Muscle of leg (tissue), 11 donors: ENCODE measurements around the gene RASGRF1. TPM values are rescaled to one million over a fixed set of nuclear protein-coding genes. Genes with fewer than 3 reads are reported as not detected.

Experiments used
- DNase-seq: peaks from one replicate; pipeline ENCODE4 v3.0.0; 2013
- H3K27ac ChIP-seq: one replicate; pipeline ENCODE4 v1.5.1; 2013; ENCODE audit warnings: mild to moderate bottlenecking, low read length, control low read depth
- H3K27me3 ChIP-seq: one replicate; pipeline ENCODE4 v1.6.1; 2013; ENCODE audit warnings: low read length; ENCODE audit not compliant: control insufficient read depth, insufficient read depth
- H3K36me3 ChIP-seq: one replicate; pipeline ENCODE4 v1.6.1; 2013; ENCODE audit warnings: low read length; ENCODE audit not compliant: control insufficient read depth, insufficient read depth
- H3K4me1 ChIP-seq: one replicate; pipeline ENCODE4 v1.6.1; 2013; ENCODE audit warnings: low read length; ENCODE audit not compliant: control insufficient read depth, insufficient read depth
- H3K4me3 ChIP-seq: one replicate; pipeline ENCODE4 v1.5.1; 2013; ENCODE audit warnings: low read length, control low read depth
- H3K9me3 ChIP-seq: replicated peaks from 2 replicates; pipeline ENCODE4 v1.6.1; 2013; ENCODE audit warnings: low read depth, low read length; ENCODE audit not compliant: control insufficient read depth
- whole genome bisulfite sequencing: methylation state at CpG from one replicate; pipeline ENCODE4 v1.1.5; 2013; ENCODE audit warnings: missing lambda C conversion rate; ENCODE audit not compliant: insufficient coverage; 5-methylcytosine and 5-hydroxymethylcytosine counted together
- polyA plus RNA-seq, 8 donors: library from polyadenylated mRNA; unstranded; fragments of 120-200 nt; gene quantifications; one replicate each; pipeline versions ENCODE4 v1.2.1 to v1.2.3, GENCODE V29; 2013; ENCODE audit warnings: inconsistent platforms in 1 of 8, low replicate concordance in 1 of 8; ENCODE audit not compliant: insufficient read length in 8 of 8, insufficient read depth in 1 of 8
- total RNA-seq: library from RNA; stranded (reverse); fragments of 120-200 nt; gene quantifications from one replicate; pipeline ENCODE4 v1.2.4, GENCODE V29; 2013

The RASGRF1 gene
- total and polyA plus RNA-seq, 9 donors: 0.08 to 0.93 (median 0.16) TPM

- H3K27ac ChIP-seq: no peak overlapping the region
- H3K4me1 ChIP-seq: no peaks in the 10 kb centered on the region
- peak; percentile 22 for DNase-seq
- WGBS: 55% methylated on average over 5 of the region's 14 CpGs
- no peaks in the 10 kb centered on the region for H3K9me3 ChIP-seq
- H3K27me3 ChIP-seq: peaks cover 52% of the 10 kb centered on the region
- H3K36me3 ChIP-seq: no peaks in the 10 kb centered on the region
- H3K4me3 ChIP-seq: no peak overlapping the region
Observed at GRCh38 chr15:79084308-79084968, 6.1 kb downstream of the RASGRF1 start.

GRCh38 chr15:79083154-79083553 is 7.4 kb downstream of the RASGRF1 start:
- H3K4me1 ChIP-seq: no peaks in the 10 kb centered on the region
- DNase-seq: no peak

DNA sequence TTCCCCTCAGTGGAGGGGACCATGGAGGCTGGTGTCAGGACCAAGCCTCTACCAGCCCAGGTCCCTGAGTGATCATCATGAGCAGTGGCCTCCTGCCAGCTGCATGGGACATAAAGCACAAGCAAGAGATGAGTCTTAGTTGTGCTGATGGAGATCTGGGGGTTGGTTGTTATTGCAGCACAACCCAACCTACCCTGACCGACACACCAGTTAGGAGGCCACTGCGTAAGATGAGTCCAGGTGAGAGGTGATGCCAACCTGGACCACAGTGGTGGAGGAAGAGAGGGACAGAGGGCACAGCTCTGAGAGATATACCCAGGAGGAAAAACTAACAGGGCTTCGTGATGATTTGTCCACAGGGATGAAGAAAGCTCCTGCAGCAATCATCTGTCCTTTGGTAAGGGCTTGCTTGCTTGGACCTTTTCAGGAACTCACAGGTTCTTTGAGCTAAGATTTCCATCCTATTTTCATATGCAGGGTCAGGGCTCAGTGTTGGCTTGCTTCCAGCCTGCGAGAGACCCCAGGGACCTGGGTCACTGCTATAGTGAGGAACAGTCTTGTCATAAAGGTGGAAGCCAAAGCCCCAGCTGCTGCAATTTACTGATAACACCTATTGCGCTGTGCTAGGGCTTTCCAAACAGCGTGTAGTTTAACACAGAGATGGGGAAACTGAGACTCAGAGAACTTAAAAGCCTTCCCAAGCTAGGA is 8.1 kb downstream of the RASGRF1 start:
- no peak overlapping the region for H3K4me3 ChIP-seq
- no peaks in the 10 kb centered on the region for H3K9me3 ChIP-seq
- peaks cover 36% of the 10 kb centered on the region for H3K27me3 ChIP-seq
- WGBS: 75% methylated on average over 6 of the region's 6 CpGs
- no peaks in the 10 kb centered on the region for H3K36me3 ChIP-seq
- no peaks in the 10 kb centered on the region for H3K4me1 ChIP-seq
- no peak for DNase-seq
- H3K27ac ChIP-seq: no peak overlapping the region

More at GRCh38 chr15:79083154-79083553, 7.4 kb downstream of the RASGRF1 start:
- H3K27me3 ChIP-seq: peaks cover 39% of the 10 kb centered on the region
- H3K27ac ChIP-seq: no peak overlapping the region
- no peak overlapping the region for H3K4me3 ChIP-seq
- WGBS: 62% methylated on average over 9 of the region's 14 CpGs
- H3K9me3 ChIP-seq: no peaks in the 10 kb centered on the region
- no peaks in the 10 kb centered on the region for H3K36me3 ChIP-seq

- DNase-seq: no peak
- peaks cover 6% of the 10 kb centered on the region for H3K27me3 ChIP-seq
- no peak overlapping the region for H3K27ac ChIP-seq
- no peaks in the 10 kb centered on the region for H3K9me3 ChIP-seq
- no peaks in the 10 kb centered on the region for H3K4me1 ChIP-seq
- no peak overlapping the region for H3K4me3 ChIP-seq
- WGBS: 34% methylated on average over 4 of the region's 11 CpGs
- H3K36me3 ChIP-seq: no peaks in the 10 kb centered on the region
Observed at GRCh38 chr15:79078763-79079410, 11.7 kb downstream of the RASGRF1 start.

DNA sequence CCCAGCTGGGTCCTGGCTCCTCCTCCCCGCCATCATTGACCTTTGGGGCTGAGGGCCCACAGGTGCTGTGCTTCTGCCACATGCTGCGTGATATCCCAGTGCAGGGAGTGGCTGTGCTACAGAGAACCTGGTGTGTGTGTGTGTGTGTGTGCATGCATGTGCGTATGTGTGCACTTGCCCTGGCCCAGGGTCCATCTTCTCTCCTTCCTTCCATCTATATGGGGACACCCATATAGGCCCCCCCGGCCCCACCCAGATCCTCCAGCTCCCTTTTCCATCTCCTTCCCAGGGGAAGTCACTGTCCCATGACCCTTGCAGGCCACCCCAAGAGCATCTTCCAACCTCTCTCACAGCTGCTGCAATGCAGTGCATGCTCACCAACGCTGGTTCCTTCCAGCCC is 12.6 kb downstream of the RASGRF1 start:
- no peak overlapping the region for H3K27ac ChIP-seq
- H3K27me3 ChIP-seq: peaks cover 4% of the 10 kb centered on the region
- no peaks in the 10 kb centered on the region for H3K4me1 ChIP-seq
- H3K4me3 ChIP-seq: no peak overlapping the region
- 95% methylated on average over 2 of the region's 5 CpGs for WGBS
- no peak for DNase-seq
- H3K36me3 ChIP-seq: no peaks in the 10 kb centered on the region
- H3K9me3 ChIP-seq: no peaks in the 10 kb centered on the region

DNA sequence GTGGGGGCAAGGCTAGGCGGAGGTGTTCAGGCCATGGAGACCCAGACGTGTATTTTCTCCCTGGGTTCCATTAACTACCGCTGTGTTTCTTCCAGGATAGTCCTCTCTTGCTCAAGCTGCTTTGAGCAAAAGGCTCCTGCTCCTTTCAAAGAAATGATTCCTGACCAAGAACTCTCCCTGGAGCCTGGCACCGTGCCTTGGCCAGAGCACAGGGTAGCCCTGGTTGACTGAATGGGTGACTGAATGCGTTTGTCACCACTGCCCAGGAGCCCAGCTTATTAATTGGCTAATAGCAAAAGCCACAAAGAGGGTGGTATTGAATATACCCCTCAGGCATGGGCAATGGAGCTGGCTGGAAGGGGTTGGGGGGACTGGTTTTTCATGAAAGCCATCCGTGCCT is 13.9 kb downstream of the RASGRF1 start:
- Histone ChIP-seq H3K9me3 (no peaks in the 10 kb centered on the region), H3K36me3 (no peaks in the 10 kb centered on the region), H3K27me3 (no peaks in the 10 kb centered on the region), H3K4me3 (no peak overlapping the region), H3K27ac (no peak overlapping the region), H3K4me1 (no peaks in the 10 kb centered on the region)
- 64% methylated on average over 6 of the region's 6 CpGs for WGBS
- no peak for DNase-seq

GRCh38 chr15:79075256-79075655 is 15.3 kb downstream of the RASGRF1 start:
- no peak for DNase-seq
- Histone ChIP-seq H3K4me1 (no peaks in the 10 kb centered on the region), H3K9me3 (no peaks in the 10 kb centered on the region), H3K4me3 (no peak overlapping the region), H3K27ac (no peak overlapping the region), H3K27me3 (no peaks in the 10 kb centered on the region), H3K36me3 (no peaks in the 10 kb centered on the region)
- WGBS: 90% methylated on average over 2 of the region's 2 CpGs

- Histone ChIP-seq H3K9me3 (no peaks in the 10 kb centered on the region), H3K27ac (no peak overlapping the region), H3K36me3 (no peaks in the 10 kb centered on the region), H3K4me1 (no peaks in the 10 kb centered on the region), H3K27me3 (no peaks in the 10 kb centered on the region), H3K4me3 (no peak overlapping the region)
- 92% methylated on average over 8 of the region's 9 CpGs for WGBS
- no peak for DNase-seq
Observed at GRCh38 chr15:79073336-79073735, 17.2 kb downstream of the RASGRF1 start.

DNA sequence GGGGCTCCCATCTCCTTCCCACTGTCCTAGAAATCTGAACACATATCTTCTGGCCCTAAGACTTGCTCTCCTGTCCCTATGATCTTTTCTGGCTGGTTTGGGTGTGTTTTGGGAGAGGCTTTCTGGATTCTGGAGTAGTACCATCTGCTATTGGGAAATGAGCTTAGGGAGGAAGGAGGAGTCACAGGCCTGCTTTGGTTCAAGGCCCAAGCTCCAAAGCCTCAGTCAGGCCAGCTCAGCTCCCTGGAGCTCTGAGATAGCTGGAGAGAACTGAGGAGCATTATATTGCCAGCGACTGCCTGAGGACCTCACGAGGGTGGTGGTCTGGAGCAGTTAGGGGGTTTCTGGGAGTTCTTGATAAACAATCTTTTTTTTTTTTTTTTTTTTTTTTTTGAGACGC is 18.7 kb downstream of the RASGRF1 start:
- Histone ChIP-seq H3K4me1 (no peaks in the 10 kb centered on the region), H3K27me3 (no peaks in the 10 kb centered on the region), H3K36me3 (no peaks in the 10 kb centered on the region), H3K27ac (no peak overlapping the region), H3K4me3 (no peak overlapping the region), H3K9me3 (no peaks in the 10 kb centered on the region)
- no CpG with 5 or more reads among the region's 3 CpGs for WGBS
- peak; percentile 85 for DNase-seq

- no CpG with 5 or more reads among the region's 2 CpGs for WGBS
- H3K4me3 ChIP-seq: no peak overlapping the region
- no peaks in the 10 kb centered on the region for H3K36me3 ChIP-seq
- no peaks in the 10 kb centered on the region for H3K4me1 ChIP-seq
- no peaks in the 10 kb centered on the region for H3K9me3 ChIP-seq
- peaks cover 5% of the 10 kb centered on the region for H3K27me3 ChIP-seq
- H3K27ac ChIP-seq: no peak overlapping the region
- no peak for DNase-seq
Observed at GRCh38 chr15:79068790-79069189, 21.8 kb downstream of the RASGRF1 start.
